A549 (cell line): ENCODE data around the gene IL9R.
"Not testable (repeated sequence)": the region's sequence is repeated elsewhere in the genome, so short reads cannot be mapped to it uniquely, and the experiment has no call there.

Source experiments
- CTCF ChIP-seq: fragments of >200 bp; sonication (Bioruptor Twin); formaldehyde crosslinking; IDR thresholded peaks from 3 replicates; pipeline ENCODE4 v1.5.1; 2016
- EHMT2 ChIP-seq: fragments of 200-600 bp; sonication (generic); IDR thresholded peaks from 2 replicates; pipeline ENCODE4 v1.6.1; 2016; ENCODE audit warnings: antibody characterized with exemption, low read depth, mild to moderate bottlenecking, moderate library complexity
- ELK1 ChIP-seq: fragments of 150-350 bp; IDR thresholded peaks from 2 replicates; pipeline ENCODE4 v1.6.1; 2014; ENCODE audit warnings: low read depth, mild to moderate bottlenecking, low read length
- EP300 ChIP-seq, 2 experiments: fragments of >200 bp; sonication (Bioruptor Twin); formaldehyde crosslinking; IDR thresholded peaks; 2 replicates in 1 of 2; 3 replicates in 1 of 2; pipeline ENCODE4 v1.6.1; 2016 to 2017
- ESRRA ChIP-seq: fragments of 150-350 bp; IDR thresholded peaks from 2 replicates; pipeline ENCODE4 v1.6.1; 2014; ENCODE audit warnings: mild to moderate bottlenecking, low read length, borderline replicate concordance
- HOXB13 ChIP-seq: fragments of 250-450 bp; sonication (Bioruptor Pico); IDR thresholded peaks from 2 replicates; pipeline ENCODE4 v1.5.0; 2020; ENCODE audit warnings: low read depth, mild to moderate bottlenecking, moderate library complexity
- JUN ChIP-seq, 2 experiments: fragments of >200 bp; sonication (Bioruptor Twin); formaldehyde crosslinking; IDR thresholded peaks; 2 replicates in 1 of 2; 3 replicates in 1 of 2; pipeline ENCODE4 v1.6.1; 2016 to 2017
- MAX ChIP-seq: IDR thresholded peaks from 2 replicates; pipeline ENCODE4 v1.6.1; 2012
- POLR2A ChIP-seq: IDR thresholded peaks from 2 replicates; pipeline ENCODE4 v1.6.1; 2012; ENCODE audit warnings: mild to moderate bottlenecking, low read length
- RAD21 ChIP-seq, 2 experiments: fragments of >200 bp in 1 of 2; sonication (Bioruptor Twin) in 1 of 2; formaldehyde crosslinking in 1 of 2; IDR thresholded peaks in 1 of 2; conservative IDR thresholded peaks in 1 of 2; 2 replicates in 1 of 2; 3 replicates in 1 of 2; pipeline ENCODE4 v1.6.1; 2012 to 2018; ENCODE audit warnings: inconsistent platforms in 1 of 2
- RFX5 ChIP-seq: fragments of 450-650 bp; IDR thresholded peaks from 2 replicates; pipeline ENCODE4 v1.7.1; 2014; ENCODE audit warnings: antibody characterized with exemption, mild to moderate bottlenecking, moderate library complexity
- RNF2 ChIP-seq: fragments of 200-600 bp; sonication (generic); IDR thresholded peaks from 2 replicates; pipeline ENCODE4 v1.6.1; 2016; ENCODE audit warnings: low read depth, mild to moderate bottlenecking, antibody characterized with exemption, moderate library complexity, borderline replicate concordance

GRCh38 chrX:156024949-156025492 is 27.5 kb downstream of the IL9R start:
- not testable (repeated sequence) for TF ChIP-seq MAX; JUN (IDR thresholded peaks at IDR 0.05); ELK1; CTCF; RFX5; RAD21 (conservative IDR thresholded peaks at IDR 0.05 in 1 of 2, IDR thresholded peaks at IDR 0.05 in 1 of 2); EP300 (IDR thresholded peaks at IDR 0.05); POLR2A; ESRRA; RNF2; EHMT2; HOXB13 (CRISPR knock-in tag)
